ENCODE data around the gene NUCKS1. TPM values are rescaled to one million over a fixed set of nuclear protein-coding genes. Genes with fewer than 3 reads are reported as not detected.

Gene NUCKS1, protein sequence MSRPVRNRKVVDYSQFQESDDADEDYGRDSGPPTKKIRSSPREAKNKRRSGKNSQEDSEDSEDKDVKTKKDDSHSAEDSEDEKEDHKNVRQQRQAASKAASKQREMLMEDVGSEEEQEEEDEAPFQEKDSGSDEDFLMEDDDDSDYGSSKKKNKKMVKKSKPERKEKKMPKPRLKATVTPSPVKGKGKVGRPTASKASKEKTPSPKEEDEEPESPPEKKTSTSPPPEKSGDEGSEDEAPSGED
- total RNA-seq, result 222 and 245 TPM in 2 replicates
- long read RNA-seq, partial matches to known transcripts, result 1 of 56 reads
- long read RNA-seq, other reads (novel, unspliced or antisense), result 55 of 56 reads

DNA sequence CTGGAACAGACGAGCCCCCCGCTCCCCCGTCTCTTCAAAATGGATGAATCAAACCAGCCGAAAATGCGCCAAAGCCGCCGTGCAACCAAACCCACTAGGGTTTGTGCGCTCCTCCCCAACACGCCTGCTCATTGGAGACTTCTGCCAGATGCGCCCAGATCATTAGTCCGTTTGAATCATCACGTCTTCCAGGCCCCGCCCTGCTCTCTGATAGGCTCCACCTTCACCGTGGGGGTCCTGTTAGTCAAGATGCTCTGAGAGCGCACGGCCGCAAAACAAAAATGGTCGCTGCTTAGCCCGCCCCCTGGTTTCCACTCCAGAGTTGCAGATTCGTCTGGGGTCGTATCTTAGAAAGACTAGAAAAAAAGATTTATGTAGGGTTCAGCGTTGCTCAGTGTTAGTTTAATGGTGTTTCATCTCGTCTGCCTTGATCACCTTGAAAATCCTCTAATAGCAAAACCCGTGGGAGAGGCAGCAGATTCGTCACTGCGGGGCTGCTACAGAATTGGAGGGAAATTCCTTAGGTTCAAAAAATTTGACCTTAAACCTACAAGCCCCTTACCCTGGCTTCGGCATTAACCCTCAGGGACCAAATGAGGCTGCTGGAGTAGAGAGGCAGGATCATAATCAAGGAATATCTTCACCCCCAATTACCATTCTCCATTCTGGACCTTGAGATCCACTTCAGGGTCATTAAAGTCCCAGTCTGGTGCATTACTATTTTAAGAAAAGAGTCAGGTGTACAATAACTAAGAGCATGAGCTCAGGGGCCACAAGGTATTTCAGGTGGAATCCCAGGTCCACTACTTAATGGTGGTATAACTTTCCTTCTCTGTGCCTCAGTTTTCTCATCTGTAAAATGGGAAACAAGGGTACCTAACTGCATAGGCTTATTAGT is at the start of gene NUCKS1:
Gene NUCKS1 (minus strand): TSS at position 45 of the 898 bp plus-strand sequence. CDS start 209 bp downstream, outside the sequence.
- Mint-ChIP-seq H3K4me3 (ENCODE audit: low read depth) (peak within 1 kb of the TSS; percentile 97), H3K36me3 (ENCODE audit: insufficient read depth) (no peaks in the 10 kb centered on the region), H3K27me3 (no peaks in the 10 kb centered on the region), H3K27ac (peak within 1 kb of the TSS; percentile 98), H3K4me1 (ENCODE audit: low read depth) (peaks cover 21% of the 10 kb centered on the region), H3K9me3 (ENCODE audit: low read depth) (no peaks in the 10 kb centered on the region)
- peak; percentile 21 for TF ChIP-seq CTCF (IDR thresholded peaks at IDR 0.05; ENCODE audit: unreplicated experiment)
- peak; percentile 89 for DNase-seq (ENCODE audit: low spot score, unreplicated experiment)

DNA sequence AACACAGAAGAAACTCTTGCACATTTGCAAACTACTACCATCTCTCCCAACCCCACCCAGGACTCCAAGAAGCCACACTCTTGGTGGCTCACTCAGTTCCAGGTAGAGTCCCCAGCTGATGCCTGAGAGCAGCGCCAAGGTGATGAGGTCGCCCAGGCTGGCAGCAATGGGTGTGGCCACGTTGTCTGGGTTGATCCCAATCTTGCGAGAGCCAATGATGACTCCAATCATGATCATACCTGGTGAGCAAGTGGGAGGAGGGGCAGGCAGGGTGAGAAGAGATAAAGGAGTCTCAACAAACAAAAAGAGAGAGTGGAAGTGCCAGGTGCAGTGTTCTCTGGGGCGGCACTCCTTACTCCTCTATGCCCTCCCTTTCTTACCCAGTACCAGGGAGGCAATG is 48.6 kb upstream of the NUCKS1 start:
- Mint-ChIP-seq H3K27ac (no peak overlapping the region), H3K4me3 (ENCODE audit: low read depth) (no peak overlapping the region), H3K9me3 (ENCODE audit: low read depth) (no peaks in the 10 kb centered on the region), H3K27me3 (no peaks in the 10 kb centered on the region), H3K4me1 (ENCODE audit: low read depth) (peaks cover 5% of the 10 kb centered on the region), H3K36me3 (ENCODE audit: insufficient read depth) (peaks cover 15% of the 10 kb centered on the region)
- no peak for TF ChIP-seq CTCF (IDR thresholded peaks at IDR 0.05; ENCODE audit: unreplicated experiment)
- DNase-seq (ENCODE audit: low spot score, unreplicated experiment), result no peak

GRCh38 chr1:205797168-205797567 is 47.2 kb upstream of the NUCKS1 start:
- H3K4me3 Mint-ChIP-seq (ENCODE audit: low read depth), result no peak overlapping the region
- DNase-seq (ENCODE audit: low spot score, unreplicated experiment), result no peak
- no peak overlapping the region for H3K27ac Mint-ChIP-seq
- H3K9me3 Mint-ChIP-seq (ENCODE audit: low read depth), result no peaks in the 10 kb centered on the region
- peaks cover 15% of the 10 kb centered on the region for H3K36me3 Mint-ChIP-seq (ENCODE audit: insufficient read depth)
- TF ChIP-seq CTCF (IDR thresholded peaks at IDR 0.05; ENCODE audit: unreplicated experiment), result no peak
- peaks cover 7% of the 10 kb centered on the region for H3K4me1 Mint-ChIP-seq (ENCODE audit: low read depth)
- H3K27me3 Mint-ChIP-seq, result no peaks in the 10 kb centered on the region

DNA sequence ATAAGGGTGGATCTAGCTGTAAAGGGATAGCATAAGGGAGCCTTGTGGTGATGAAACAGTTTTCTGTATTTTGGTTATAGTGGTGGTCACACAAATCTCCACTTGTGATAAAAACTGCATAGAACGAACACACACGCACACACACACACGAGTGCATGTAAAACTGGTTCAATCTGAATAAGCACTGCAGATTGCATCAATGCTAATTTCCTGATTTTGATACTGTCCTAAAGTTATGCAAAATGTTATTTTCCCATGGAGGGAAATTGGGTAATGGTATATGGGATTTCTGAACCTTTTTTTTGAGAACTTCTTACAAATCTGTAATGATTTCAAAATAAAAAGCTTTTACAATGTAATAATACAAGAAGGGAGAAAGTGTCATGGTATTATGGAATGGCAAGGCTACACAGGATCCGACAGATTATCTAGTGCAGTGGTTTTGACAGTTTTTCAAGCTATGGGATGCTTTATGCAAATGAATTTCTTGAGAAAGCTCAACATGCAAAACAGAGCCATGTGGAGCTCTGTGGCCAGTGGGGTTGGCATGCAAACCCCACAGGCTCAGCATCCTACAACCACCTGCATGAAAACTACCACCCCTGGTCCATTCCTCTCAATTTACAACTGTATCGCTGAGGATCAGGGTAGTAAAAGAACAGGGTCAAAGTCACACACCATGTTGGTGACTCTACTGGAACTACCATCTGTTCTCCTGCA is 44.2 kb upstream of the NUCKS1 start:
- no peak for DNase-seq (ENCODE audit: low spot score, unreplicated experiment)
- Mint-ChIP-seq H3K9me3 (ENCODE audit: low read depth) (no peaks in the 10 kb centered on the region), H3K4me3 (ENCODE audit: low read depth) (no peak overlapping the region), H3K4me1 (ENCODE audit: low read depth) (peaks cover 3% of the 10 kb centered on the region), H3K36me3 (ENCODE audit: insufficient read depth) (peaks cover 15% of the 10 kb centered on the region), H3K27me3 (no peaks in the 10 kb centered on the region), H3K27ac (no peak overlapping the region)
- TF ChIP-seq CTCF (IDR thresholded peaks at IDR 0.05; ENCODE audit: unreplicated experiment), result no peak
